NCI-H2107 treated with DMSO at 0.1 percent for 48 hours (cell line): Measurements from ENCODE around the gene CYP27A1.
A peak's percentile ranks its signal among the peaks of the same experiment; 100 is the strongest.
"Not testable (repeated sequence)": the region's sequence is repeated elsewhere in the genome, so short reads cannot be mapped to it uniquely, and the experiment has no call there.

ENCODE experiments used
- DNase-seq: peaks from one replicate; lab custom pipeline; 2025; ENCODE audit not compliant: unreplicated experiment; lab: John Stamatoyannopoulos, UW

Gene CYP27A1

DNA sequence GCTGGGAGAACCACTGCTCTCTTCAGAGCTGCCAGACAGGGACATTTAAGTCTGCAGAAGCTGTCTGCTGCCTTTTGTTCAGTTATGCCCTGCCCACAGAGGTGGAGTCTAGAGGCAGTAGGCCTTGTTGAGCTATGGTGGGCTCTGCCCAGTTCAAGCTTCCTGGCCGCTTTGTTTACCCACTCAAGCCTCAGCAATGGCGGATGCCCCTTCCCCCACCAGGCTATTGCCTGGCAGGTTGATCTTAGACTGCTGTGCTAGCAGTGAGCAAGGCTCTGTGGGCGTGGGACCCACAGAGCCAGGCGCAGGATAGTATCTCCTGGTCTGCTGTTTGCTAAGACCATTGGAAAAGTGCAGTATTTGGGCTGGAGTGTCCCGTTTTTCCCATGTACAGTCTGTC lies 9.2 kb upstream of the CYP27A1 start:
- DNase-seq = not testable (repeated sequence)

DNA sequence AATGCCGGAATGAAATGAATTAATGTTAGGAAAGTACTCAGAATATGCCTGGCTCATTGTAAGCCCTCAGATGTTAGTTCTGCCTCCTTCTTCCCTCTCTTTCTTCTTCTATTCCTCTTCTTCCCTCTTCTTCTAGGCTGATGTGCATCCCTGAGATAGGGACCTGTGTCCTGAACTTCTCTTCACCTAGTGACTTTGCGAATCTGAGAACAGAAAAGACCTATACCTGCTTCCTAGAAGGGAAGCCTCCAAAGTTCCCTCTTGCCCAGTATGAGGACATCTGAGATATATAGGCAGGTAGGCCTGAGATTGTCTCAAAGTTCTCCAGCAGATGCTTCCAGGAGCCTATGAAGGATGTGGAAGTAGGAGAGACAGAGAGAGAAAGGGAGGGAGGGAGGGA lies 8.1 kb upstream of the CYP27A1 start:
- no peak for DNase-seq

DNA sequence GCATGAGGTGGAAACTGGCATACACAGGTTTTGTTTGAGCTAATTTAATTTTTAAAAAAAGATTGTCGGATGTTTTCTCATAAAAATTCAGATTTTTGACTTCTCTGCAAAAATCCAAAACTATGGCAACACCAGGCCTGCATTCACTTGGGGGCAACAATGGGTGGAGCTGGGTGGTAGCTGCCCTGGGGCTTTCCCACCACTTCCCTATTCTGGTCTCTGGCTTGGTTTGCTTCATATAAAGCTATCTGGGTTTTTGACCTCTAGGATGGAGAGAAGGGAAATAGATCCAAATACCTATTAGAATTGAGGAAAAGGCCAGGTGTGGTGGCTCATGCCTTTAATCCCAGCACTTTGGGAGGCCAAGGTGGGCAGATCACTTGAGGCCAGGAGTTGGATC lies 5.5 kb upstream of the CYP27A1 start:
- no peak for DNase-seq

DNA sequence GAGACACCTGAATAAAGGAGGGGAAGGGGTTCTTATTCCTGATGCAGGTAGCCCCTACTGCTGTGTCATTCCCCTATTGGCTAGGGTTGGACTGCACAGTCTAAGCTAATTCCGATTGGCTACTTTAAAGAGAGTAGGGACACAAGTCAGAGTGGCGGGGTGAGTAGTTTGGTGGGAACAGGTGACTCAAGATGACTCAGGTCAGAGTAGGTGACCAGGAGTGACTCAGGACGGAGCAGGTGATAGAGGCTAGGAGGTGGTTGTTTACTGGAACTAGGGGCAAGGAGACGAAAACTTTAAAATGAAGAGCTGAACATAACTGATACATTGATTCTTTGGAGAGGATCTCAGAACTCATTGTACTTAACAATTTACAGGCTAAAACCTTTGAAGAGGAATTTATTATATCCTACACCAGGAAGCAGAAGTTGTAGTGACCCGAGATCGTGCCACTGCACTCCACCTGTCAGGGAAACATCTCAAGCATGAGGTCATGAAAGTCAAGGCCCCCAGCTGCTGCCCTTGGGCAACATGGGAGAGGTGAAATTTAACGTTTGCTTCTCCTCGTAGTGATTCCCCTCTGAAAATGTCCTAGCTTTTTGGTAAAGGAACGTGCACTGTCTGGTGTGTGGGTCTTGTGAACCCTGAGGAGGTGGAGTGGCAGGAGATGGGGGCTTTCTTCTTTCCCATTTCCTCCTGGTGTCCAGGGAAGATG lies 4.5 kb upstream of the CYP27A1 start:
- DNase-seq = no peak

DNA sequence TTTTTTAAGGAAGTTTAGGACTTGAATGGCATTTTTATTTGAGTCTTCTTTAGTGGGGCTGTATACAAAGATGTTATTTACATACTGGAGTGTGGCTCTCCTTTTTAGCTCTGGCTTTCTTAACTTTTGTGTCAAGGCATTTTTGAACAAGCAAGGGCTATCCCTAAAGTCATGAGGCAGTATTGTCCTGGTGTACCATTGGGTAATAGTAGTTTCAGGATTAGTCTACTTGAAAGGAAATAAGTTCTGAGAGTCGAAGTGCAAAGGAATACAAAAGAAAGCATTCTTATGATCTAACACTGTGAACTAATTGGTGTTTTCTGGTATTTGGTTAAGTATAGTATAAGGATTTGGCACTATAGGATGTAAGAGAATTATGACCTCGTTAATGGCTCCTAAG lies 1.9 kb upstream of the CYP27A1 start:
- no peak for DNase-seq

DNA sequence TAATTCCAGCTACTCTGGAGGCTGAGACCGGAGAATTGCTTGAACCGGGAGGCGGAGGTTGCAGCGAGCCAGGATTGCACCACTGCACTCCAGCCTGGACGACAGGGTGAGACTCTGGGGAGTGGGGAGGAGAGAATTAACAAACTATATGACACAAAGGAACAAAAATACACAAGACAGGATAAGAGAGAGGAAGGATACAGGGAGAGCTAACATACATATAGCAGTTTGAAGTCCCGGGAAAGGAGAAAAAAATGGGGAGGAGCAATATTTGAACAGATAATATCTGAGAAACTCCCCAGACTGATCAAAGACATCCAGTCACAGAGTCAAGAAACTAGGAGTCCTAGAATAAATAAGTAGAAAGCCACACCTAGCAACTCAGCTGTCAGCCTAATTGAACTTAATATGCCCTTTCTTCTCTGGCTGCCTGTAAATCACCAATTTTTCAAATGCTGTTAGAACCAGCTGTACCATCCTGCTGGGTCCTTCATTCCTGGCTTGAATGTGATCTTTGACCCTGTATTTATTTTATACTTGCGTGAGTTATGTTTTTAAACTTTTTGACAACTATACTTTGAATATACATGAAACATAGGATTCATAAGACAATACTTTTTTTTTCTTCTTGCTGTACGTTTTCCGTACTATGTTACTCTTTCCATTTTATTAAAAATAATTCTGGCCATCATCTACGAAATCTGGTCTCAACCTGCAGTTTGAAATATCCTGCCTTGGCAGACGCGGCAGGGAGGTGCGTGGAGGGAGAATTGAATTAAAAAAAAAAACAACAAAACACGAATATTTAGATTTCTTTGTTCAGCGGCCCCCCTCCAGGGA lies 876 bp upstream of the CYP27A1 start:
- no peak for DNase-seq

DNA sequence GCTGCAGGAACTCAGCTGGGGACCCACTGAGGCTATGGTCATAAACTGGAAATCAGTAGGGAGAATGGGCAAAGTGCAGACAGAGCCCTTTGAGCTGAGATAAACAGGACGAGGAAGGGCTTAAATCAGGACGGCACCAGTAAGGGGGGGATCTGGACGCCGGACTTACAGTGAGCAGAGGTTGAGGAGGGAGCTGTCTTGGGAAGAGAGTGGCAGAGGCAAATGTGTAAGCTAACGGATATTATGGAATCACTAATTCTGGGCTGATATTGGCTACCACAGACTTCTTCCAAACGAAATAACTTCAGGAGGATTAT lies 539 bp downstream of the CYP27A1 start:
- no peak for DNase-seq

DNA sequence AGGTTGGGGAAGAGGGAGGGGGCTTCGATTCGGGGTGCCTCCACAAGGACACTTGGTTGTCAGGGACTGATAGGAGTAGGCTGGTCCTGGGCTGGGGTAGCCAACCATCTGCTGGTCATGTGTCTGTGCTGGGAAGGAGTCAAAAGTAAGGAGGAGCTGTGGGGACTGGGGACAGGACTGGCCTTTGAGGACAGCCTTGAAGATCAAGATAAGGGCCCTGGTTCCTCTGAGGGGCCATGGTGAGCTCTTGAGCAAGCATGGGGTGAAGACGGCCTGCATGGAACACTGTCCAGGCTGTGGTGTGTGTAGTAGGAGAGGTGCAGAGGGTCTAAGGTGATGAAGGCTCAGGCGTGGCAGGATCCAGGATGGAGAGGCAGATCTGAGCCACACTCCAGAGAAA lies 1.7 kb downstream of the CYP27A1 start:
- no peak for DNase-seq

DNA sequence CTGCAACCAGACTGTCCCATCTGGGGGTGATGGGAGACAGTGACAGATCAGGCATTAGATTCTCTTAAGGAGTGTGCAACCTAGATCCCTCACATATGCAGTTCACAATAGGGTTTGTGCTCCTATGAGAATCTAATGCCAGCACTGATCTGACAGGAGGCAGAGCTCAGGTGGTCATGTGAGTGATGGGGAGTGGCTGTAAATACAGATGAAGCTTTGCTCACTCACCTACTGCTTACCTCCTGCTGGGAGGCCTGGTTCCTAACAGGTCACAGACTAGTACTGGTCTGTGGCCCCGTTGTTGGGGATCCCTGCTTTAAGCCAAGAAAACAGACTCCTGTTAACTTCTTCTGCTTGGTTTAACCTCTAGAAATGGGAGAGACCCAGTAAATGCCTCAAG lies 3.2 kb downstream of the CYP27A1 start:
- DNase-seq = no peak

DNA sequence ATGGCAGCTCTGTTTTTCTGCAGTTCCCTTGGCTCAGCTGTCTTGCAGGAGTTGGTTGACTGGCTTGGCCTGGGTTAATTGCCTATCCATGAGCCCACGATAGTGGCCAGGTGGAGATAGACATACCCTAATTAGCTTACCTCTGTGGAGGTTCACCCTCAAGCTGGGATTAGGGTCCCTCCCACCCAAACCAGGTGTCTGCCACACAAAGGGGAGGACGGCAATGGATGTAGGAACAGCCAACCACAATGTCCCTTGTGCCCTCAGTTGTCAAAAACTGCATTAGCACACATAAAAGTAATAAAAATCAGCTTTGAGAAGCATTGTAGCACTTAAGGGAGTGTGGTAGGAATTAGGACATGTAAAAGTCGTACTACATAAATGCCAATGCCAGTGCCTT lies 4.2 kb downstream of the CYP27A1 start:
- no peak for DNase-seq

DNA sequence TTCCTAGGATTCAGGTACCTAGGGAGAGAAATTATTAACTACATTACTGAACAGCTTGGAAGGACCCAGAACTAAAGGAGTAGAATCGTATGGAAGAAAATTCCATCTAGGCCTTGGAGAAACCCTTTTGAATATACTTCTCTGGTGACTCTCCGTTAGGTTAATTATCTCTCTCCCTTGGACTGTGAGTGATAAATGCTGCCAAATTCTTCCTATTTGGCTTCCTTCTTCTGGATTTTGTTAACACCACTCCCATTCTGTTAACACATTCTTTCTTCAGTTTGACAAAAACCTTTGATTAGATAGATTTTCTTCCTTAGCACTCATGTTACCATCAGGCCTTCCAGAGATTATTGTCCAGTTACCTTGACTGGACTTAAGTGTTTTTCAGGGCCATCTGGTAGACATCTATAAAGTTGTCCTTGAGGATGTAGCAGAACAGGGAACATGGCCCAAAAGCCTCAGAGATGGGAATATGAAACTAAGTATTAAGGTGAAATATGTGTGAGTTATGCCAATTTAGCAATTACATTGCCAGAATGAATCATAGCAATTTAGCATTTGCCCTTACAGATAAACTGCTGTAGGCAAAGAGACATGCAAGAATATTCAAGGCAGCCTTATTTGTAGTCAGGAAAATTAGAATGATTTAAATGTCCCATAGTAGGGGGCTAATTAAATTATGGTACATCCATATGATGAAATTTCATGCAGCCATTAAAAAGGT lies 6.7 kb downstream of the CYP27A1 start:
- no peak for DNase-seq

DNA sequence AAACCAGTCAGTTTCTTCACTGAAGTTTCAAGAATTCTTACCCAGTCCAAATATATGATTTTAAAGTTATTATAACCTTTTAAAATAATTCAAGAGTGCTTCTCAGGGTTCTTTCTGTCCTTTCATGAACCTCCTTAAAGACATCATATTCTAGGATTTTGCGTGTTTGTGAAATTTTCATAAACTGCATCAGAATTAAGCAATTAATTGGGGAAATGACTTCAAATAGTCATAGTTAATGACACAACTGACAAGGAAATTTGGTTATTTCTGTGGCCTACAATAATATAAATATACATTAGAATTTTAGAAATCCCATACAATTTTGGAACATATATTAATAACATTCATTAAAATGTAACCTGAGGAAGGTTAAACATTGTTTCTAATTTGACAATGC lies 10.5 kb downstream of the CYP27A1 start:
- DNase-seq = no peak

DNA sequence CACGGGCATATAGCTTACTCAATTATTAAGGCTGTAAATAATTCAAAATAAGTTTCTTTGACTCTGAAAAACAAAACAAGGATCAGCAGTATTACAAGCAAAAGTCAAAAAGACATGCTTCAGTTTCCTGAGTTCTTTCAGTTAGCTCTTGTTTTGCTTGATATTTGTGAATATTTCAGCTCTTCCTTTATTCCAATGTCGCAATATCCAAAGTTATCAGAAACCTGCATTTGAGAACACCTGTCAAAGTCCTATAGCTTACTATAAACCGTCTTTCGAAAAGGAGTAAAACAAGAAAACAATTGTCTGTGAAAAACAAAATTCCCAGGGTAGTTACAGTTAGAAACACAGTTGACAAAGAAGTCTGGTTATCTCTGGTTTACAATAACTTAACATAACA lies 14.7 kb downstream of the CYP27A1 start:
- DNase-seq = no peak

DNA sequence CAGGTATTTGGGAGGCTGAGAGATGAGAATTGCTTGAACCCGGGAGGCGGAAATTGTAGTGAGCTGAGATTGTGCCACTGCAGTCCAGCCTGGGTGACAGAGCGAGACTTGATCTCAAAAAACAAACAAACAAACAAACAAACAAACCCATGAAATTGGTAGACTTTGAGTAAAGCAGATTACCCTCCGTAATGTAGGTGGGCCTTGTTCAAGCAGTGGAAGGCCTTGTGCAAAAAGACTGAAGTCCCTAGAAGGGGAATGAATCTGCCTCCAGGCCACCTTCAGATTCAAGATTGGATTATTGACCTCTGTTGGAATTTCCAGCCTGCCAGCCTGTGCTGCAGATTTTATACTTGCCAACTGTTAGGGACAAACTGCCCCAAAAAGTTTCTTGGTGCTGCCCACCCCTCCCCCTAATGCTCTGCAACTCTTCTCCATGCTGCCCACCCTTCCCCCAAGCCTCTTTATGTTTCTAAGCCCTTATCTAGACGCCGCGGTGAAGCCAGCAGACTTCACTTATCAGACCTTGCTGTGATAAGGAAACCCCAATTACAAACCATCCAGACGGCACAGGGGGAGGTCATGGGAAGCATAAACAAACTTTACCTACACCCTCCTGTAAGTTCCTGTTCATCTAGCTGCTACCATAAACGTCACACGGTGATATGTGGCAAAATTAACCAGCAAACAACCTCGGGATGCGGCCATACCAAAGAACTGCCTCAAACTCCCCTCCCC lies 17.0 kb downstream of the CYP27A1 start:
- DNase-seq = no peak

DNA sequence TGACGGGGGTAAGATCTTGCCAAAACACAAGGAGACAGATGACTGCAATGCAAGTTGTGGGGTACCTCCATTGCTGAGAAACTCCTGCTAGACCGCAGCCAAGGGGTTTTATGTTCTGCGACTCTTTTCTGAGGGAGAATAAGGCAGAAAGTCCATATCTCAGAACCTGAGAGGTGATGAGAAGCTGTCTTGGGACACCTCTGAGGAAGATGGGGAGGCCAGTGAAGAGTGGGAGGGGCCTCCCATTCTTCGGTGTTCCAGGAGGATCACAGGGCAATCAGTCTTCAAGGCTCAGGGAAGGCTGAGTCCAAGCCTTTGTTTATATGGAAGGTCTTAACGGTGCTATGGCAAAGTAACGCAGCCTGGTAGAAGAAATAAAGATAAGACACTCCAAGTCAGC lies 18.0 kb downstream of the CYP27A1 start:
- no peak for DNase-seq

DNA sequence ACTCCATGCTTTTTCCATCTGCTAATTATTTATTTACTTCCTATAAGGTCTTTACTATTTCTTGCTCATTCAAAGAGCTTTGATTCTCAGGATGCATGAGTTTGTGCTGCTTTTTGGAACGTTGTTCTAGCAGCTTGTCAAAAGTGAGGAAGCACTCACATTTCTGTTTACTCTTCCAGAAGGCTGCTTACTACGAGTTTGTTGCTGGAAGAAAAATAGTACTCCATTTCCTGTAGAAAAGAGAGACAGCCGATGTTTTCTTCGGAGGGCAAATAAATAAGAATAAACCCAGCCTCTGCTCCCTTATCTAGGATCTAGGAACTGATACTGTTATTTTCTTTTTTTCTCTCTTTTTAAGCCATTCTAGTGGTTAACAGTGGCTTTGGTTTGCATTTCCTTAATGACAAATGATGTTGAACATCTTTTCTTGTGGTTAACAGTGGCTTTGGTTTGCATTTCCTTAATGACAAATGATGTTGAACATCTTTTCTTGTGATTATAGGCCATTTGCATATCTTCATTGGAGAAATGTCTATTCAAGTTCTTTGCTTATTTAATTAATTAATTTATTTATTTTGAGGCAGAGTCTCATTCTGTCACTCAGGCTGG lies 20.5 kb downstream of the CYP27A1 start:
- no peak for DNase-seq

DNA sequence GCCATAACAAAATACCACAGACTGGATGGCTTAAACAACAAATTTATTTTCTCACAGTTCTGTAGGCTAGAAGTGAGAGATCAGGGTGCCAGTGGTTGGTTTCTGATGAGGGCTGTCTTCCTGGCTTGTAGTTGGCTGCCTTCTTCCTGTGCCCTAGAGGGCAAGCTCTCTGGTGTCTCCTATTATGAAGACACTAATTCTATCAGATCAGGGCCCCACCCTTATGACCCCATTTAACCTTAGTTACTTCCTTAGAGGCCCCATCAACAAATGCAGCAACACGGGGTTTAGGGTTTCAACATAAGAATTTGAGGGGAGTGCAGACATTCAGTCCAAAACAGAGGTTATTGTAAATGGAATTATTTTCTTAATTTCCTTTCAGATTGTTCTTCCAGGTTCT lies 22.9 kb downstream of the CYP27A1 start:
- no peak for DNase-seq

DNA sequence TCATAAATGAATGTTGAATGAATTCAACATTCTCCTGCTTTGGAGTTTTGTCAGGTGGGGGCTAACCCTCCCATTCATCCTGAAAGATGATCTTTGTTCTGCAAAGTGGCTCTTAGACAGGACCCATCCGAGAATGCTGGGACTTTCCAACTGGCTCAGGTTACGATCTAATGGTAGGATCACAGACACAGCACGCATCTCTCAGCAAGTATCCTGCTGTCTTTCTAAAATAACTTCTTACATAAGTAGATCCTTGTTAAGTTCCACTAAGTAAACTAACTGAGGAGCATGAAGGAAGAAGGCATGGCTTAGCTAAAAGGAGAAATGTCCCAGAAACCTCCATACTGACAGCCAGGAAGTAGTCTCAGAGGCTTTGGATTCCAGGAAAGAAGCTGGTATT lies 23.7 kb downstream of the CYP27A1 start:
- peak; percentile 14 for DNase-seq

DNA sequence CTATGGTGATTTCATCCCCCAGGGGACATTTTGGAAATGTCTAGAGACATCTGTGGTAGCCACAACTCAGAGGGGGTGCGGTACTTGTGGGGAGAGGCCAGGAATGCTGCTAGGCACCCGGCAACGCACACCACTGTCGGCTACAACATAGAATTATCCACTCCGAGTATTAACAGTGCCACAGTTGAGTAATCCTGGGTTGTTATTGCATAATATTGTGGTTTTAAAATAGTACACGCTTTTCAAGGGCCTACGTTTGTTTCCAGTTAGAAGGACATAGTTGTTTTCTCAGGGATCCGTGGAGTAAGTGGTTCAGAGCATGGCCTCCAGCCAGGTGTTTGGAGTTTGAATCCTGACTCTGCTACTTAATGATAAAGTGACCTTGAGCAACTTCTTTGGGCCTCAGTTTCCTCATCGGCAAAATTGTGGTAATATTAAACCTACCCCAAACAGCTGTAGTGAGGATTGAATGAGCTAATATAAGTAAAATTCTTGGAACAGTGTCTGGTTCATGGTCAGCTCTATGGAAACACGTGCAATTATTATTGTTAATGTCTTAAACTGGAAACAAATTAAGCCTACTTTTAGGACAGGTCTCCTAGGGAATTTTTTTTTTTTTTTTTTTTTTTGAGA lies 24.5 kb downstream of the CYP27A1 start:
- DNase-seq = peak; percentile 96

DNA sequence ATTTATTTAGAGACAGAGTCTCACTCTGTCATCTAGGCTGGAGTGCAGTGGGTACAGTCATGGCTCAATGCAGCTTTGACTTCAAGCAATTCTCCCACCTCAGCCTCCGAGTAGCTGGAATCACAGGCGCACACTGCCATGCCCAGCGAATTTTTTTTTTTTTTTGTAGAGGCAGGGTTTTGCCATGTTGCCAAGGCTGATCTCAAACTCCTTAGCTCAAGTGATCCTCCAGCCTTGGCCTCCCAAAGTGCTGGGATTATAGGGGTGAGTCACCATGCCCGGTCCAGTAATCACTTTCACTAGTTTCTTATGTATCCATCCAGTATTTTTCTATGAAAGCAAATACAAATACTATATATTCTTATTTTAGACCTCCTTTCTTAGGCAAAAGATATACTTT lies 25.7 kb downstream of the CYP27A1 start:
- no peak for DNase-seq

DNA sequence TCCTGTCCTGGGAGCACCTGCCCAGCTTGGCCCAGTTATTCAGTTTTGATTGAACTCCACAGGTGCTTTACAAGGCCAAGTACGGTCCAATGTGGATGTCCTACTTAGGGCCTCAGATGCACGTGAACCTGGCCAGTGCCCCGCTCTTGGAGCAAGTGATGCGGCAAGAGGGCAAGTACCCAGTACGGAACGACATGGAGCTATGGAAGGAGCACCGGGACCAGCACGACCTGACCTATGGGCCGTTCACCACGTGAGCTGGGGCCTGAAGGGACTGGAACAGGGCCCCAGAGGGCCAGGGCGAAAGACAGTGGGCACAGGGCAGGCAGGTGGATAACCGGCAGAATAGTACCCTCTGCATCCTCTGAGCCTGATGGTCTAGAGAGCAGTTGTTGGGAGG lies 27.6 kb downstream of the CYP27A1 start:
- DNase-seq = no peak
